ENCODE data around the gene GJB5.

The GJB5 gene

DNA sequence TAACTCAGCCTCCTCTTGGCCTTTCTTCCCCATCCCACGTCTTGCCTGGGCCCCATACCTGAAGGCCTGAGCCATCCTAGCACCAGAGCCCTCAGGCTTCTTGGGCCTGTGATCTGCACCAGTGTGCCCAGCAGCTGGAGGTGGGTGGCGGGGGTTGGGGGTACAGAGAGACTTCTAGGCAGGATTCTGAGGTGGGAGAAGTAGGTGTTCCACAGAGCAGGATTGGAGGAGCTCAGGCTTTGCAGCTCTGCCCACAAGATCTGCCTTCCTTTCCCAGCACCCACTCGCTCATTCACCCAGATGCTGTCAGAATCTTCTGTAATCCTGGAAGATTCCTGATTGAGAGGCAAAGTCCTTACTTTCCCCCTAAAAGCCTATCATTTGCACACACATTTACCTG, 10.0 kb upstream of the GJB5 start:
- FAIRE-seq (no peak), DNase-seq (ENCODE audit: insufficient read length, low spot score) (no peak)
- TF ChIP-seq CTCF (IDR thresholded peaks at IDR 0.05; ENCODE audit: insufficient read depth, missing control alignments) = no peak

GRCh38 chr1:34745666-34746065, 9.2 kb upstream of the GJB5 start:
- no peak for TF ChIP-seq CTCF (IDR thresholded peaks at IDR 0.05; ENCODE audit: insufficient read depth, missing control alignments)
- FAIRE-seq = no peak

DNA sequence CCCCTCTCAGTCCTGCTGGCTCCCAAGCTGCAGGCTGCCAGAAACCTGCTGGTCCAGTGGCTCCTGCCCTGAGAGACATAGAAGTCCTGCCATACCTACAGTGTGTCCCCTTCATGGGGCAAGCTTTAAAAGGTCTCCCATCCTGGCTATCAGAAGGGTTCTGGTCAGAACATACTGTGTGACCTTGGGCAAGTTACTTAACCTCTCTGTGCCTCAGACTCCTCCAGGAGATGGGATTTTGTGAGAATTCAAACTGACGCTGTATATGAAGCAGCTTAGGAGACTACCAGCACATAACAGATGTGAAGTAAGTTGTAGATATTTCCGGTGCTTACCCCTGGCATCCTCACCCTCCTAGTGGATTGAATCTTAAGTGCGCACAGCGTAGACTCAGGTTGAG, 8.7 kb upstream of the GJB5 start:
- no peak for DNase-seq (ENCODE audit: insufficient read length, low spot score)
- no peak for FAIRE-seq
- no peak for TF ChIP-seq CTCF (IDR thresholded peaks at IDR 0.05; ENCODE audit: insufficient read depth, missing control alignments)

More at GRCh38 chr1:34745666-34746065, 9.2 kb upstream of the GJB5 start:
- DNase-seq (ENCODE audit: insufficient read length, low spot score) = no peak

DNA sequence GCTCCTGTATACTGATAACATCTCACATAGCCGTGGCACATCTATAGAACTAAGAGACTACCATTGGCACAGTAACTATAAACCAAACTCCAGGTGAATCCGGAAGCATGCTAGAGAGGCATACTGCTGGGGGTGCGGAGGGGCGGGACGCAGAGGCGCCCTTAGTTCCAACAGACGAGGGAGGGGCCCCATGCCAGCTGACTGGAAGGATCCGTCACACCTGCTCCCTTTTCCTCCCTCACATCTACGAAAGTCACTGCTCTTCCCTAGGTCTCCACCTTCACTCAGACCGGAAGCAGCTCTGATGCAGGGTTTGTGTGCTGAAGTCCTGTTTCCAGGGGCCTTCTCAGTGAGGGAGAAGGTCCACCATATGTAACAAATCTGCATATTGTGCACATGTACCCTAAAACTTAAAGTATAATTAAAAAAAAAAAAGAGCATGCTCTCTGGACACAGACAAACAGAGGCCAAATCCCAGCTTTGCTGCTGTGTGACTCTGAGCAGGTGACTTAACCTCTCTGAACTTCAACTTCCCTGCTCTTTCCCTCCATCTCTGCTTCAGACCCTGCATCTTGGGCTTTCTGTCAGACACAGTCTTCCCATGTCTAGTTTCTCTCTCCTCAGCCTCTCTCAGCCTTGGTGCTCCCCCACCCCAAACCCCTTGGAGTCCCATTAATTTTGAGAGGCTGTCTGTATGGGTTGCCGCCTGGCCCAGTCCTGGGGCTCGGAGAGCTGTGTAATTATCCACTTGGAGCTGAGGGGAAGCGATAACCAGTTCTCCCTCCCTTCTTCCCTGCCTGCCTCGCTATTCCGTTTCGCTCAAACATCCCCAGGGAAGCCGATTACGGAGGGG, 7.8 kb upstream of the GJB5 start:
- no peak for TF ChIP-seq CTCF (IDR thresholded peaks at IDR 0.05; ENCODE audit: insufficient read depth, missing control alignments)
- DNase-seq (ENCODE audit: insufficient read length, low spot score) (no peak), FAIRE-seq (no peak)

DNA sequence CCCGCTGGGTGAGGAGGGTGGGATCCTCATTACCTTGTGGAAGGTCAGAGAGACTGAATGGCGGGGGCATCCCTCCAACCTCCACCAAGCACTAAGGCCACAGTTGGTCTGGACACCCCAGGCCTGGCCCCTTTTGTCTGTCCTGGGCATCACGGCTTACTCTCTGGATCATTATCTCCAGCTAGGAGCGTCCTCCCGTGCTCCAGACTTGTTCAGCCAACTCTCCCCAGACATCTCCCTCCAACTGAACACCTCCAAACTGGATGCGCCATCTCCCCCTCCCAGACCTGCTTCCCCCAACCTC, 7.3 kb upstream of the GJB5 start:
- FAIRE-seq = no peak
- no peak for TF ChIP-seq CTCF (IDR thresholded peaks at IDR 0.05; ENCODE audit: insufficient read depth, missing control alignments)
- no peak for DNase-seq (ENCODE audit: insufficient read length, low spot score)

- no peak for FAIRE-seq
- no peak for TF ChIP-seq CTCF (IDR thresholded peaks at IDR 0.05; ENCODE audit: insufficient read depth, missing control alignments)
These were observed 4.9 kb upstream of the GJB5 start for GRCh38 chr1:34749992-34750391.

GRCh38 chr1:34750610-34751009, 4.2 kb upstream of the GJB5 start:
- no peak for TF ChIP-seq CTCF (IDR thresholded peaks at IDR 0.05; ENCODE audit: insufficient read depth, missing control alignments)
- FAIRE-seq (no peak), DNase-seq (ENCODE audit: insufficient read length, low spot score) (no peak)

More at GRCh38 chr1:34749992-34750391, 4.9 kb upstream of the GJB5 start:
- no peak for DNase-seq (ENCODE audit: insufficient read length, low spot score)

Data from D721Med (cell line).